Ishikawa (cell line): ENCODE data around the gene RAMP2.
A peak's percentile ranks its signal among the peaks of the same experiment; 100 is the strongest.

ENCODE experiments used
- CEBPB ChIP-seq: IDR thresholded peaks from 2 replicates; pipeline ENCODE4 v1.6.1; 2012
- CREB1 ChIP-seq: IDR thresholded peaks from 2 replicates; pipeline ENCODE4 v1.6.1; 2012; ENCODE audit warnings: low read depth
- EGR1 ChIP-seq: IDR thresholded peaks from 2 replicates; pipeline ENCODE4 v1.6.1; 2012
- EP300 ChIP-seq: IDR thresholded peaks from 2 replicates; pipeline ENCODE4 v1.6.1; 2012; ENCODE audit warnings: borderline replicate concordance
- FOXM1 ChIP-seq: IDR thresholded peaks from 2 replicates; pipeline ENCODE4 v1.6.1; 2012; ENCODE audit warnings: low read depth, borderline replicate concordance
- MAX ChIP-seq: IDR thresholded peaks from 2 replicates; pipeline ENCODE4 v1.6.1; 2012
- NFIC ChIP-seq: IDR thresholded peaks from 2 replicates; pipeline ENCODE4 v1.6.1; 2012
- RAD21 ChIP-seq: IDR thresholded peaks from 2 replicates; pipeline ENCODE4 v1.6.1; 2012; ENCODE audit warnings: low read depth
- REST ChIP-seq: IDR thresholded peaks from 2 replicates; pipeline ENCODE4 v1.6.1; 2012; ENCODE audit warnings: low read depth, mild to moderate bottlenecking
- TAF1 ChIP-seq: IDR thresholded peaks from 2 replicates; pipeline ENCODE4 v1.6.1; 2012; ENCODE audit warnings: low read depth, mild to moderate bottlenecking
- TCF12 ChIP-seq: IDR thresholded peaks from 2 replicates; pipeline ENCODE4 v1.6.1; 2012; ENCODE audit warnings: low read depth
- TEAD4 ChIP-seq: IDR thresholded peaks from 2 replicates; pipeline ENCODE4 v1.6.1; 2012
- USF1 ChIP-seq: IDR thresholded peaks from 2 replicates; pipeline ENCODE4 v1.6.1; 2012
- YY1 ChIP-seq: IDR thresholded peaks from 2 replicates; pipeline ENCODE4 v1.6.1; 2012; ENCODE audit warnings: low read depth
- ZBTB7A ChIP-seq: IDR thresholded peaks from 2 replicates; pipeline ENCODE4 v1.6.1; 2012; ENCODE audit warnings: low read depth

The RAMP2 gene

GRCh38 chr17:42760652-42761581 is at the start of gene RAMP2:
Gene RAMP2 (plus strand): TSS chr17:42761227. CDS start chr17:42761262, 35 bp downstream.
- peak; percentile 36; the same call in 1 of the 2 replicates for TF ChIP-seq MAX
- no peak for TF ChIP-seq CREB1
- TF ChIP-seq EP300: no peak
- TF ChIP-seq TCF12: no peak
- TF ChIP-seq RAD21: no peak
- no peak; the same call in 1 of the 2 replicates for TF ChIP-seq USF1
- no peak for TF ChIP-seq TAF1
- peak; percentile 72 for TF ChIP-seq REST
- TF ChIP-seq CEBPB: no peak

- TF ChIP-seq NFIC (no peak), RAD21 (peak; percentile 78)
Measured at GRCh38 chr17:42720996-42721583, 39.9 kb upstream of the RAMP2 start.

GRCh38 chr17:42723636-42724035 is 37.4 kb upstream of the RAMP2 start:
- TF ChIP-seq TAF1: no peak
- TF ChIP-seq TEAD4: no peak
- no peak for TF ChIP-seq ZBTB7A
- TF ChIP-seq USF1: no peak
- no peak for TF ChIP-seq RAD21
- no peak for TF ChIP-seq TCF12
- TF ChIP-seq MAX: no peak

- 0 out of 2 replicates have a peak, but pooled peaks have one; percentile 19 for TF ChIP-seq CEBPB
- TF ChIP-seq NFIC: no peak
Measured at GRCh38 chr17:42725143-42725542, 35.9 kb upstream of the RAMP2 start.

GRCh38 chr17:42740699-42741098 is 20.3 kb upstream of the RAMP2 start:
- no peak for TF ChIP-seq EP300
- no peak for TF ChIP-seq USF1
- no peak for TF ChIP-seq TCF12
- TF ChIP-seq CREB1: no peak
- no peak for TF ChIP-seq NFIC
- TF ChIP-seq YY1: no peak
- no peak for TF ChIP-seq REST
- TF ChIP-seq TEAD4: no peak
- TF ChIP-seq RAD21: no peak

- TF ChIP-seq RAD21 (no peak), MAX (no peak), EGR1 (no peak), CEBPB (no peak), CREB1 (no peak), USF1 (no peak), YY1 (no peak), FOXM1 (no peak), NFIC (no peak)
Measured at GRCh38 chr17:42743595-42744282, 17.3 kb upstream of the RAMP2 start.
